A204.1 (cell line): ENCODE data around the gene POMT2.
"Not testable (repeated sequence)": the region's sequence is repeated elsewhere in the genome, so short reads cannot be mapped to it uniquely, and the experiment has no call there.

Experiments used
- FAIRE-seq: peaks from 2 replicates; lab custom pipeline; 2012; peaks lifted over from hg19 to GRCh38; lab: Jason Lieb, UNC

POMT2 gene

GRCh38 chr14:77320238-77320935 lies at the start of gene POMT2:
POMT2 (minus strand) TSS chr14:77320883; CDS start chr14:77320681, 202 bp downstream.
- peak; percentile 43 for FAIRE-seq

DNA sequence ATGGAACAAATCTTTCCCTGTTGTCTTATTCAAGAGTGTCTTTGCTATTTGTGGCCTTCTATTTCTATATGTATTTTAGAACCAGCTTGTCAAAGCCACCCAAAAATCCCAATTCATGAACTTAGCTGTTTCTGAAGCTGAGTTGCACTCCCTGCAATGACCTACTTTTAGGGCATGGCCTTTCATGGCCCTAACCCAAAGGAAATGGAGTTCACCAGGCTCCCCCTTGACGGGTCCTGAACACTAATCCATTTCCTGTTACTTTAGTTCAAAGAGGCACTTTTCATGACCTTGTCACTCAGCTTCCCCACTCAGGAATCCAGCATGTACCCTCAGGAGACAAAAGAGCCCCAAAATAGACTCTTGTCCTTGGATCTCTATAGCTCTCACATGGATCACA lies 48.6 kb upstream of the POMT2 start:
- no peak for FAIRE-seq

DNA sequence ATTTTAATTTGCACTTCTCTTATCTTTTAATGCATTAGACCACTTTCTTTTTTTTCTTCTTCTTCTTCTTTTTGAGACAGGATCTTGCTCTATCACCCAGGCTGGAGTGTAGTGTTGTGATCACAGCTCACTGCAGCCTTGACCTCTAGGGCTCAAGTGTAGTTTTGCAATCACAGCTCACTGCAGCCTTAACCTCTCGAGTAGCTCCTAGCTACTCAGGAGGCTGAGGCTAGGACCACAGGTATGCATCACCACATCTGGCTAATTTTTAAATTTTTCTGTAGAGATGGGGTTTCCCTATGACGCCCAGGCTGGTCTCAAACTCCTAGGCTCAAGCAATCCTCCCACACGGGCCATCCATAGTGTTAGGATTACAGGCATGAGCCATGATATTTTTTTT lies 43.5 kb upstream of the POMT2 start:
- FAIRE-seq = no peak

DNA sequence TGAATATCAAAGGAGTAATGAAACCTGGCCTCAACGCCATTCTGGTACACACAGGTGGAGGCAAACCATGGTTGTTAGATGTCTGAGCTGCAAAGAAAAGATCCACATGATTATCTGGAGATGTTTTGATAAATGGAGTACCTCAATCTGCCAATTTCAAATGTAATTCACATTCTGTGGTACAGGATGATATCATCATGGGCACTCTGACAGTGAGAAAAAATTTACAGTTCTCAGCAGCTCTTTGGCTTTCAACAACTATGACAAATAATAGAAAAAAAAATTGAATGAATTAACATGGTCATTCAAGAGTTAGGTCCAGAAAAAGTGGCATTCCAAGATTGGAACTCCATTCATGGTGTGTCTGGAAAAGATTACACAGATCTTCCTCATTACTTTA lies 38.9 kb upstream of the POMT2 start:
- no peak for FAIRE-seq

DNA sequence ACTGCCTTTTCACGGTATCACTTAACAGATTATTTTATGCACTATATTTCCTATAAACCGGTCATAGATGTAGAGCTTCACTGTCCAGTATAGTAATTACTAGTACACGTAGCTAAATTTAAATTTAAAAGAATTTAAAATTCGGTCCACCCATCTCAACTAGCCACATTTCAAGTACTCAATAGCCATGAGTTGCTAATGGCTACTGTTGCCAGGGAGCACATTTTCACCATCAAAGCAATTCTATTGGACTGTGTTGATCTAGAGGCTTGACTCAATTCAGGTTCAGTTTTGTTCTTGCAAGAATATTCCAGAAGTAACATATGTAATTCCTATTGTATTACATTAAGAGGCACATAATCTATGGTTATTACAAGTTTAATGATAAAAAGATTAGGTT lies 36.2 kb upstream of the POMT2 start:
- no peak for FAIRE-seq

- no peak for FAIRE-seq
Observed at GRCh38 chr14:77355811-77356210, 35.1 kb upstream of the POMT2 start.

DNA sequence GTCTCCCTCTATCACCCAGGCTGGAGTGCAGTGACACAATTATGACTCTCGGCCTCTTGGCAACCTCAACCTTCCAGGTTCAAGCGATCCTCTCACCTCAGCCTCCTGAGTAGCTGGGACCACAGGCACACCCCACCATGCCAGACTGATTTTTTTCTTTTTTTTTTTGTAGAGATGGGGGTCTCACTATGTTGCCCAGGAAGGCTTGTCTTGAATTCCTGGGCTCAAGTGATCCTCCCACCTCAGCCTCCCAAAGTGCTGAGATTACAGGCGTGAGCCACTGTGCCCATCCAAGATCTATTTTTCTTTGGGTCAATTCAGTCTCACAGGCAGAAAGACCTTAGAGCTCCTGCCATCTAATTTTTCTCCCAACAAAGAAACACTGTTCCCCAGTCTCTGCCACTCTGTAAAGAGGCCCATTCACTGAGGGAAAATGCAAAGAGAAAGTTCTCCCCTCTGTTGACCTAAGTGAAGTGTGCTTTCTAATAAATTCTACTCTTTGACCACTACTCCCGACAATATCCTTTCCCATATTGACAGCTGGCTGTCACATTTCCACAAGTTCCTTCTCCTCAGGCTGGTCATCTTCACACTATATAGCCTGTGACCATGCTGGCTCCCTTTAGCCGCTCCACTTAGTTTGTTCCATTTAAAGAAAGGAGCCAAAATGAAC lies 32.9 kb upstream of the POMT2 start:
- no peak for FAIRE-seq

DNA sequence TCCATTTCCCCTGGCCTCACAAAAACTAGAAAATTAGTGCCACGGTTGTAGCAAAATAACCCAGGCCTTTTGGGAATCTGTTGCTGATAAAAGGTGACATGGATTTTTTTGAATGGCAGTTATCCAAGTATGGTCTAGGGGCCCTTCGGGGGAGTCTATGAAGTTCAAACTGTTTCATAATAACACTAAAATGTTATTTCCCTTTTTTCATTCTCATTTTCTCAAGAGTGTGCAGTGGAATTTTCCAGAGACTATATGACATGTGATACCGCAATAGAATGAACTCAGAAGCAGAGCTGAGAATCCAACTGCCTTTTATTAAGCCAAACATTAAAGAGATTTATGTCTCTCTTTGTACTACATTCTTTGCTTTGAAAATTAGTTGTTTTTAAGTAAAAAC lies 27.1 kb upstream of the POMT2 start:
- no peak for FAIRE-seq

DNA sequence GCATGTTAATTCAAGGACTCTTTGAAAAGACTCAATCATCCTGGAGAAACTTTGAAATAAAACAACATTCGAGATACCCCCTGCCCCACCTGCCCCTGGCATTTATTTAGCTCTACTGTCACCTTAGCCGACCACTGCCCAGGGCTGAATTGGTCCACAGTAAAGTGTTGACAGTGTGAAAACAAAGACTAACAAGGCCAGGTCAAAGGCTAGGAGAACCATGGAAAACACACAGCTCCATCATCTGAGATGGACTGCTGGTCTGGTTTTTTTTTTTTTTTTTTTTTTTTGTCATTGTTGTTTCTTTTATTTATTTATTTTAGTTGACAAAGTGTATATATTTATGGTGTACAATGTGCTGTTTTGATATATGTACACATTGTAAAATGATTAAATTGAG lies 25.8 kb upstream of the POMT2 start:
- FAIRE-seq = no peak

DNA sequence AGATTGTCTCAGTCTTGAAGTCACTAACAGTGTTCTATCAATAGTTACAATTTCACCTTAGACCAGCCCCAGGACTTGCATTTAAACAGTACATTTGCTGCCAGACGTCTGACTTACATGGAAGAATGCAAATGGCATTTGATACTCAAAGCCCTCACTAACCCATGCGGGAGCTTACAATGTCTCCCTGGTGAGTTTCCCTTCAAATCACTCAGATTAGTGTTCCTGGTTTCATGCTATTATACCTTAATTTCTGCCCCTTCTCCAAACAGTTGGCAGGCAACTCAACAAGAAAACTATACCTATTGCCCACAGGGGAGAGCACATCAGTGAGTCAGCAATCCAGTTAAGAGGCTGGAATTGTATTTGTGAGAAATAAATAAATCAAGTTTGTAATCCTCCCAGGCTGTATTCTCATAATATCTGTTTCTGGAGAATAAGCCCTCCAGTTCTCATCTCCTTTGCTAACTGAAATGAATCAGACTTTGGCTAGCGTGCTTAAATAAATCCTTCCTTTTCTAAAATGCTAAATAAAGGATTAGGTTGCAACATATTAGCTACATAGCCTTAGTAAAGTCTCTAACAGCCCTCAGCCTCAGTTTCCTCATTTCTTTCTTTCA lies 23.8 kb upstream of the POMT2 start:
- FAIRE-seq = no peak

- FAIRE-seq = no peak
Observed at GRCh38 chr14:77343662-77344061, 23.0 kb upstream of the POMT2 start.

DNA sequence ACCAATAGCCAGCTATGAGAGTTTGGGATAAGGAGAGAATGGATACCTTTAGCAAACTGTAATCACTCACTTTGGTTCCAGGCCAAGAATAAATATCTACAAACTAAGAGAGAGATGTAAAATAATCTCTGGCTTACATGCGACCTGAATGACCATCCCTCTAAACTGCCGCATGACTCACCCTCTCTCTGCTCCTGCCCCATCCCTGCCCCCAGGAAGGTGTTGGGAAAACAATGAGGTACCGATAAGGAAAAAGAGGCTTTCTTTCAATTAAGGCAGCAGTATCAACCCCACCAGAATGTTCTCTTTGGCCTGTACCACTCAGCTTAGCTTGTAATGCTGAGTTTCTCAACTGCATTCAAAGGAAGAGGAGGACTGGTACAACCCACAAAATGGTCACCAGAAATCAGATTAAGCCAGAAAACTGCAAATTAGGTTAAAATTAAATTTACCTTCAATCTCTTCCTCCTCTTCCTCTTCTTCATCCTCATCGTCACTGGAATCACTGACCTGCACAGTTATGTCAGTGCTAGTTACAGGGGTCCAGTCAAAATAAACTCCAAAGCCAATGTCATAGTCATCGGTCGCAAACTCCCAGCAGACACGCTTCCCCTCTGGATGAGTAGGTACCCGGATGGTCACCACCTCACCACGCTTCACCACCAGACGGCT lies 22.2 kb upstream of the POMT2 start:
- FAIRE-seq = no peak

GRCh38 chr14:77340389-77340788 lies 19.7 kb upstream of the POMT2 start:
- FAIRE-seq = no peak

DNA sequence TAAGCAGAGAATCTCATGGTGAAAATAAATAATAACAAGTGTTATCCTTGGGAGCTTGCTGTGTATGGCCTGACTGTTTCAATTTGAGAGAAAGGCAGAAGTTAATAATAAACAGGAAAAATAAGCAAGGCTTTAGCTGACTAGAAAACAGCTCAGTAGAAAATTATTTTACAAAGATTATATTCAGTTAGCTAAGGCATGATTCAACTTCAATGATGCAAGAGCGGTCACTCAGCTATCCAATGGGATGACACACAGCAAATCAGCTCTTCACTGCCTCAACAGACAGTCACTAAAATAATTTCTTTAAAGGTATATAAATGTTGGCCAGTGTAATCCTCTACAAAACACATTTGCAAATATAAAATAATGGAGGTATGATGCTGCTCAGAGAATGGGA lies 18.7 kb upstream of the POMT2 start:
- no peak for FAIRE-seq

DNA sequence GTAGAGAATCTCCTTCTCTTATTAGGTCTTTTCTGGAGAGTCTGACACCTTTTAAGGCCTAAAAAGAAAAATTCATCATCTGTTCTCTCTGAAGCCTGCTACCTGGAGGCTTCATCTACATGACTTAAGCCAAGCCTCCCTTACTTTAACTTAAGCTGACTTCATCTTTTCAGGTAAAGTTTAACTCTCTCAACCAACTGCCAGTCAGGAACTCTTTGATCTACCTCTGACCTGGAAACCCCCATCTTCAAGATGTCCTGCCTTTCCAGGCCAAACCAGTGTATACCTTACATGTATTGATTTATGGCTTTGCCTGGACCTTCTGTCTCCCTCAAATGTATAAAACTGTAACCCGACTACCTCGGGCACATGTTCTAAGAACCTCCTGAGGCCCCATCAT lies 17.6 kb upstream of the POMT2 start:
- FAIRE-seq = no peak

DNA sequence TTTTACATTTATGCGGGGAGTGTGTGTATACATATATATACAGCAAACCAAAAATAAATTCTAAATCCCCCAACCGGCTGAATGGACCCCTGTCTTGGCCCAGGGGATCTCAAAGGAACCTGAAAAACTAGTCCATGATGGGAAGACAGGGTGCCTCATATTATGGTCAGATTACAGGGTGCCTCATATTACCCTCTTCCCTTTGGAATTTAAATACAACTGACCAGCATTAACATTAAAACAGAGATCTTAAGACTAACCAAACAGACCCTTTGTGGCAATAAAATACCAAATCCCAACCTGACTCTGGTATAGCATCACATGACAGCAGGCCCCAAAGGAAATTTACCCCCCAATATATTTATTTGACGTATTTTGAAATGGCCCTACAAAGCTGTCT lies 17.2 kb upstream of the POMT2 start:
- FAIRE-seq = no peak

DNA sequence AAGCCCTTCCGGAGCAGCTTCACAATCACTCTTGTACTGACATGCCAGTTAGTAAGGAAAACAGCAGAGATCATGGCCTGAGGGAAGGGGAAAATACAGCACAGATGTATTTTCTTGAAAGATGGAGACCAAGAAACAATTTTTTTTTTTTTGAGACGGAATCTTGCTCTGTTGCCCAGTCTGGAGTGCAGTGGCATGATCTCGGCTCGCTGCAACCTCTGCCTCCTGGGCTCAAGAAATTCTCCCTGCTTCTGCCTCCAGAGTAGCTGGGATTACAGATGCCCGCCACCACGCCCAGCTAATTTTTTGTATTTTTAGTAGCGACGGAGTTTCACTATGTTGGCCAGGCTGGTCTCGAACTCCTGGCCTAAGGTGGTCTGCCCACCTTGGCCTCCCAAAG lies 16.6 kb upstream of the POMT2 start:
- FAIRE-seq = not testable (repeated sequence)

GRCh38 chr14:77335576-77335975 lies 14.9 kb upstream of the POMT2 start:
- FAIRE-seq = no peak

DNA sequence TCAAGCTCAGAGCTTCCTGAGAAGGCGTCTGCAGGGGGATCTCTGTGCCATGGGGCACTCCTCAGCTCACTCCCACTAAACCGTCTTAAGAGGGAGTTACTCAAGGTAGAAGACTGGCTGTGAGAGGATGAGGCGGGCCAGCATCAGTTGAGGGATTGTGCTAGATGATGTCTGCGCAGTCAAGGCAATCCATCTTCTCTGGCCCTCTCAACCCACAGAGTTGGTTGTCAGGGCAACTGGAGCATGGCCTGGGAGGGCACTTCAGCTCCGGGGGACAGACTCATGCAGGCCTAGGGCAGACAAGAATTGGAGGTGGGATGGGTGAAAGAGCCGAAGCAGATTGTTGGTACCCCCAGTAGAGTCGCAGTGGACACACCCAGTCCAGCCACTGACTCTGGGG lies 9.2 kb upstream of the POMT2 start:
- no peak for FAIRE-seq

GRCh38 chr14:77327111-77327510 lies 6.4 kb upstream of the POMT2 start:
- FAIRE-seq = no peak

DNA sequence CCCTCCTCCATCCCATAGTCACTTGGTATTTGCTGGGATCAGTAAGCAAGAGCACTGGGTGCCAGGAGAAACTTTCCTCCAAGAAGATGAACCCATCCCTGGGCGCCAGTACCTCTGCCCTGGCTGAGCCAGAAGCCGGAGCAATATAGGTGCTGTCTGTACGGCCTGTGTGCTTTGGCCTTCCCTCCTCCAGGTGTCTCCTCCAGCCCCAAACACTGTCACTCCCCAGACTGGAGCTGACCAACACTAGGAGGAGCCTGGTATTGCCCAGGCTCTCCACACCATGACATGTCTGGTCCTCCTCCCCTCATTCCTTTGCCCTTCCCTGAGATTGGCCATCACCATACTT lies 5.0 kb upstream of the POMT2 start:
- FAIRE-seq = no peak

GRCh38 chr14:77324816-77325745 lies 4.4 kb upstream of the POMT2 start:
- FAIRE-seq = no peak
